ENCODE measurements around the gene SRGAP1. TPM values are rescaled to one million over a fixed set of nuclear protein-coding genes. Genes with fewer than 3 reads are reported as not detected.

Gene SRGAP1
- total and polyA plus RNA-seq, 4 donors, result 1.8 to 12.4 (median 6.2) TPM

- Histone ChIP-seq H3K4me1 (ENCODE audit: control insufficient read depth in 5 of 5, insufficient read depth in 5 of 5, low read length in 5 of 5) (peaks cover 0 to 37% (median 11%) of the 10 kb centered on the region in 5 donors), H3K9me3 (ENCODE audit: control insufficient read depth in 4 of 4, insufficient read depth in 3 of 4, low read length in 3 of 4) (no peaks in the 10 kb centered on the region), H3K36me3 (ENCODE audit: control insufficient read depth in 4 of 4, insufficient read depth in 4 of 4, low read length in 4 of 4) (peaks cover 0 to 5% (median 0%) of the 10 kb centered on the region in 4 donors), H3K9ac (ENCODE audit: insufficient read depth in 1 of 2, low read length in 2 of 2) (no peak overlapping the region), H3K27ac (ENCODE audit: low read depth in 1 of 2, low read length in 1 of 2) (no peak overlapping the region), H3K27me3 (ENCODE audit: control insufficient read depth in 3 of 3, insufficient read depth in 3 of 3, low read length in 2 of 3) (no peaks in the 10 kb centered on the region), H3K4me3 (no peak overlapping the region)
- WGBS, 2 donors, result 70 to 84% methylated on average over 2 of the region's 2 CpGs
- ATAC-seq (ENCODE audit: insufficient read depth, low FRiP score) (no peak), DNase-seq (peak in 1 of 3 donors; percentile 32)
- TF ChIP-seq CTCF (IDR thresholded peaks at IDR 0.05; ENCODE audit: control extremely low read depth, extremely low read depth), result no peak
Measured at GRCh38 chr12:63994704-63995103, 150.2 kb downstream of the SRGAP1 start.

- no peak for TF ChIP-seq CTCF (IDR thresholded peaks at IDR 0.05; ENCODE audit: control extremely low read depth, extremely low read depth)
- H3K4me1 ChIP-seq (ENCODE audit: control insufficient read depth in 5 of 5, insufficient read depth in 5 of 5, low read length in 5 of 5), result peaks cover 0 to 31% (median 8%) of the 10 kb centered on the region in 5 donors
- peaks cover 0 to 5% (median 0%) of the 10 kb centered on the region in 4 donors for H3K36me3 ChIP-seq (ENCODE audit: control insufficient read depth in 4 of 4, insufficient read depth in 4 of 4, low read length in 4 of 4)
- H3K27ac ChIP-seq (ENCODE audit: low read depth in 1 of 2, low read length in 1 of 2), result no peak overlapping the region
- DNase-seq (no peak), ATAC-seq (ENCODE audit: insufficient read depth, low FRiP score) (no peak)
- no peak overlapping the region for H3K9ac ChIP-seq (ENCODE audit: insufficient read depth in 1 of 2, low read length in 2 of 2)
- H3K9me3 ChIP-seq (ENCODE audit: control insufficient read depth in 4 of 4, insufficient read depth in 3 of 4, low read length in 3 of 4), result no peaks in the 10 kb centered on the region
- no peak overlapping the region for H3K4me3 ChIP-seq
- no peaks in the 10 kb centered on the region for H3K27me3 ChIP-seq (ENCODE audit: control insufficient read depth in 3 of 3, insufficient read depth in 3 of 3, low read length in 2 of 3)
Measured at GRCh38 chr12:63995512-63995911, 151.0 kb downstream of the SRGAP1 start.

GRCh38 chr12:63996556-63996955 lies 152.1 kb downstream of the SRGAP1 start:
- 95 to 97% methylated on average over 1 of the region's 1 CpG for WGBS, 2 donors
- TF ChIP-seq CTCF (IDR thresholded peaks at IDR 0.05; ENCODE audit: control extremely low read depth, extremely low read depth), result no peak
- Histone ChIP-seq H3K27me3 (ENCODE audit: control insufficient read depth in 3 of 3, insufficient read depth in 3 of 3, low read length in 2 of 3) (no peaks in the 10 kb centered on the region), H3K9ac (ENCODE audit: insufficient read depth in 1 of 2, low read length in 2 of 2) (no peak overlapping the region), H3K9me3 (ENCODE audit: control insufficient read depth in 4 of 4, insufficient read depth in 3 of 4, low read length in 3 of 4) (no peaks in the 10 kb centered on the region), H3K36me3 (ENCODE audit: control insufficient read depth in 4 of 4, insufficient read depth in 4 of 4, low read length in 4 of 4) (no peaks in the 10 kb centered on the region), H3K27ac (ENCODE audit: low read depth in 1 of 2, low read length in 1 of 2) (no peak overlapping the region), H3K4me3 (no peak overlapping the region), H3K4me1 (ENCODE audit: control insufficient read depth in 5 of 5, insufficient read depth in 5 of 5, low read length in 5 of 5) (peaks cover 0 to 21% (median 8%) of the 10 kb centered on the region in 5 donors)
- DNase-seq (no peak), ATAC-seq (ENCODE audit: insufficient read depth, low FRiP score) (no peak)

- TF ChIP-seq CTCF (IDR thresholded peaks at IDR 0.05; ENCODE audit: control extremely low read depth, extremely low read depth), result no peak
- WGBS, 2 donors, result 79 to 94% methylated on average over 1 of the region's 1 CpG
- H3K4me1 ChIP-seq (ENCODE audit: control insufficient read depth in 5 of 5, insufficient read depth in 5 of 5, low read length in 5 of 5), result peaks cover 0 to 15% (median 5%) of the 10 kb centered on the region in 5 donors
- H3K9me3 ChIP-seq (ENCODE audit: control insufficient read depth in 4 of 4, insufficient read depth in 3 of 4, low read length in 3 of 4), result no peaks in the 10 kb centered on the region
- H3K27me3 ChIP-seq (ENCODE audit: control insufficient read depth in 3 of 3, insufficient read depth in 3 of 3, low read length in 2 of 3), result no peaks in the 10 kb centered on the region
- peaks cover 0 to 3% (median 0%) of the 10 kb centered on the region in 4 donors for H3K36me3 ChIP-seq (ENCODE audit: control insufficient read depth in 4 of 4, insufficient read depth in 4 of 4, low read length in 4 of 4)
- no peak overlapping the region for H3K4me3 ChIP-seq
- no peak overlapping the region for H3K27ac ChIP-seq (ENCODE audit: low read depth in 1 of 2, low read length in 1 of 2)
- ATAC-seq (ENCODE audit: insufficient read depth, low FRiP score) (no peak), DNase-seq (no peak)
- no peak overlapping the region for H3K9ac ChIP-seq (ENCODE audit: insufficient read depth in 1 of 2, low read length in 2 of 2)
Measured at GRCh38 chr12:63997198-63997597, 152.7 kb downstream of the SRGAP1 start.

Measured in lung (tissue), 12 donors.